HG03575 (cell line): ENCODE data around the gene ZMYND15.

Experiments
- ATAC-seq: cut with Tn5 transposase; IDR thresholded peaks from one replicate; pipeline ENCODE4 v1.9.1; 2021; ENCODE audit not compliant: unreplicated experiment, insufficient number of reproducible peaks, low FRiP score; ENCODE audit errors: extremely low read depth

ZMYND15 gene

GRCh38 chr17:4738136-4739121, 1.2 kb upstream of the ZMYND15 start:
- no peak for ATAC-seq

GRCh38 chr17:4740025-4740351, 355 bp downstream of the ZMYND15 start:
- ATAC-seq = no peak

- ATAC-seq = no peak
Measured at GRCh38 chr17:4740584-4740983, 951 bp downstream of the ZMYND15 start.

GRCh38 chr17:4741544-4741943, 1.9 kb downstream of the ZMYND15 start:
- no peak for ATAC-seq

- no peak for ATAC-seq
Measured at GRCh38 chr17:4742133-4742532, 2.5 kb downstream of the ZMYND15 start.

GRCh38 chr17:4742629-4743028, 3.0 kb downstream of the ZMYND15 start:
- no peak for ATAC-seq

- ATAC-seq = no peak
Measured at GRCh38 chr17:4743216-4743615, 3.6 kb downstream of the ZMYND15 start.

- ATAC-seq = no peak
Measured at GRCh38 chr17:4743898-4744297, 4.3 kb downstream of the ZMYND15 start.

- ATAC-seq = no peak
Measured at GRCh38 chr17:4744999-4745969, 5.7 kb downstream of the ZMYND15 start.

GRCh38 chr17:4747847-4748246, 8.2 kb downstream of the ZMYND15 start:
- ATAC-seq = no peak

GRCh38 chr17:4748686-4749085, 9.1 kb downstream of the ZMYND15 start:
- ATAC-seq = no peak

- ATAC-seq = no peak
Measured at GRCh38 chr17:4750606-4751005, 11.0 kb downstream of the ZMYND15 start.

- ATAC-seq = no peak
Measured at GRCh38 chr17:4751932-4752331, 12.3 kb downstream of the ZMYND15 start.

- ATAC-seq = no peak
Measured at GRCh38 chr17:4753392-4753791, 13.8 kb downstream of the ZMYND15 start.

GRCh38 chr17:4759776-4760236, 20.2 kb downstream of the ZMYND15 start:
- ATAC-seq = no peak

GRCh38 chr17:4764595-4764994, 25.0 kb downstream of the ZMYND15 start:
- ATAC-seq = no peak

GRCh38 chr17:4766201-4766600, 26.6 kb downstream of the ZMYND15 start:
- ATAC-seq = no peak

GRCh38 chr17:4766723-4767122, 27.1 kb downstream of the ZMYND15 start:
- no peak for ATAC-seq

- ATAC-seq = no peak
Measured at GRCh38 chr17:4768298-4768697, 28.7 kb downstream of the ZMYND15 start.

- no peak for ATAC-seq
Measured at GRCh38 chr17:4769628-4770027, 30.0 kb downstream of the ZMYND15 start.
